Upper lobe of right lung (tissue), 1 donor: ENCODE data around the gene ZBTB39. TPM values are rescaled to one million over a fixed set of nuclear protein-coding genes. Genes with fewer than 3 reads are reported as not detected.

Source experiments
- ATAC-seq: fragments of 200-7000 bp; cut with Tn5 transposase; one replicate; pipeline ENCODE4 v1.9.1; 2020; ENCODE audit warnings: mild to moderate bottlenecking, moderate library complexity
- DNase-seq: peaks from one replicate; pipeline ENCODE4 v3.0.0-alpha.2; 2020
- H3K27ac ChIP-seq: fragments of 200-600 bp; one replicate; pipeline ENCODE4 v1.8.0; 2022
- H3K27me3 ChIP-seq: fragments of 200-600 bp; one replicate; pipeline ENCODE4 v1.8.0; 2022; ENCODE audit warnings: mild to moderate bottlenecking
- H3K36me3 ChIP-seq: fragments of 200-600 bp; one replicate; pipeline ENCODE4 v1.8.0; 2022
- H3K4me1 ChIP-seq: fragments of 200-600 bp; one replicate; pipeline ENCODE4 v1.8.0; 2022
- H3K4me3 ChIP-seq: fragments of 200-600 bp; one replicate; pipeline ENCODE4 v1.8.0; 2022; ENCODE audit warnings: mild to moderate bottlenecking
- H3K9me3 ChIP-seq: fragments of 200-600 bp; one replicate; pipeline ENCODE4 v1.8.0; 2022
- intact Hi-C: fragments of 100-400 bp; cut with DNase I; formaldehyde crosslinking; loops from one replicate; pipeline ENCODE4 v1.11.0; 2022
- total RNA-seq: library from RNA; stranded (reverse); fragmentation: NEBNext Ultra II Directional; extraction: Animal tissue kit (Norgen Biotek cat#: 25700); gene quantifications from one replicate; pipeline ENCODE4 v1.2.1, GENCODE V29; 2021
- TF ChIP-seq, protein P1 (sequence below): fragments of 200-600 bp; IDR thresholded peaks from one replicate; pipeline ENCODE4 v1.8.0; 2022; ENCODE audit warnings: antibody characterized with exemption
- donor health status: DM: no; HTN: yes; CAD: no; lungs with severe emphysema.

Gene ZBTB39
- total RNA-seq, 1 donor from 2014 or later, result 7.2 TPM

DNA sequence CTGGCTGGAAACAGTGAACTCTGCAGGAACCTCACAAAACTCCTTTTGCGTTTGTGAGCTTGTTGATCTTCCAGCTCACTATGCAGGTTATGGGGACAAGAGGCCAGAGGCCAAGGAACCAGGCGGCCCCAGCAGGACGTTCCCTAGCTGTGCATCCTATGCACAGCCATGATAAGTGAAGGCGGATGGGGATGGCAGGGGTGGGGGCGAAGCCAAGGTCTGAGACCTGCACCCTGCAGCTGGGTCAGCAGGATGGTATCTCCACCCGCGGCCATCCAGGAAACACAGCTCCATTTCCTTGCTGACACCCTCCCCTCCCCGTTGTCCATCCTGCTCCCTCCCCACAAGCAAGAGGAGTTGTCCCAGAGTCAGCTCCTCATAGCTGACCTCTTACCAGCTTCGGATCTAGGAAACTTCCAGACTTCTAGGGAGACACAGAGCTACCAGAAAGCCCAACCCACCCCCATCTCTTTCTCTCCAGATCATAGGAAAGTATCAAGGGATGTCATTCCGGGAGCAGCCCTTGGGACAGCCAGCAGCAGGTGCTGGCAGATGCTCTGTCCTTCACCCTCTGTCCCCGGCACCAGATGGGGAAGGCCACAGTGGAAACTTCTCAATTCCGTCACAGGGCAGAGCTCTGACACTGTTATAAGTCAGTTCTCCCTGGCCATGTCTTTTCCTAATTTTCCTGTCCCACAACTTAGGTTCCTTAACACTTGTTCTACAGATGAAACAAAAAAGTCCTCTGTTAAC, 9.4 kb downstream of the ZBTB39 start:
- ATAC-seq, result peak; percentile 12
- Histone ChIP-seq H3K27ac (no peak overlapping the region), H3K9me3 (no peaks in the 10 kb centered on the region), H3K4me1 (peaks cover 11% of the 10 kb centered on the region), H3K27me3 (no peaks in the 10 kb centered on the region), H3K4me3 (no peak overlapping the region), H3K36me3 (peaks cover 27% of the 10 kb centered on the region)
- no peak for DNase-seq
- TF ChIP-seq, protein P1, sequence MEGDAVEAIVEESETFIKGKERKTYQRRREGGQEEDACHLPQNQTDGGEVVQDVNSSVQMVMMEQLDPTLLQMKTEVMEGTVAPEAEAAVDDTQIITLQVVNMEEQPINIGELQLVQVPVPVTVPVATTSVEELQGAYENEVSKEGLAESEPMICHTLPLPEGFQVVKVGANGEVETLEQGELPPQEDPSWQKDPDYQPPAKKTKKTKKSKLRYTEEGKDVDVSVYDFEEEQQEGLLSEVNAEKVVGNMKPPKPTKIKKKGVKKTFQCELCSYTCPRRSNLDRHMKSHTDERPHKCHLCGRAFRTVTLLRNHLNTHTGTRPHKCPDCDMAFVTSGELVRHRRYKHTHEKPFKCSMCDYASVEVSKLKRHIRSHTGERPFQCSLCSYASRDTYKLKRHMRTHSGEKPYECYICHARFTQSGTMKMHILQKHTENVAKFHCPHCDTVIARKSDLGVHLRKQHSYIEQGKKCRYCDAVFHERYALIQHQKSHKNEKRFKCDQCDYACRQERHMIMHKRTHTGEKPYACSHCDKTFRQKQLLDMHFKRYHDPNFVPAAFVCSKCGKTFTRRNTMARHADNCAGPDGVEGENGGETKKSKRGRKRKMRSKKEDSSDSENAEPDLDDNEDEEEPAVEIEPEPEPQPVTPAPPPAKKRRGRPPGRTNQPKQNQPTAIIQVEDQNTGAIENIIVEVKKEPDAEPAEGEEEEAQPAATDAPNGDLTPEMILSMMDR, result no peak
- intact Hi-C loops, result no loop called here

DNA sequence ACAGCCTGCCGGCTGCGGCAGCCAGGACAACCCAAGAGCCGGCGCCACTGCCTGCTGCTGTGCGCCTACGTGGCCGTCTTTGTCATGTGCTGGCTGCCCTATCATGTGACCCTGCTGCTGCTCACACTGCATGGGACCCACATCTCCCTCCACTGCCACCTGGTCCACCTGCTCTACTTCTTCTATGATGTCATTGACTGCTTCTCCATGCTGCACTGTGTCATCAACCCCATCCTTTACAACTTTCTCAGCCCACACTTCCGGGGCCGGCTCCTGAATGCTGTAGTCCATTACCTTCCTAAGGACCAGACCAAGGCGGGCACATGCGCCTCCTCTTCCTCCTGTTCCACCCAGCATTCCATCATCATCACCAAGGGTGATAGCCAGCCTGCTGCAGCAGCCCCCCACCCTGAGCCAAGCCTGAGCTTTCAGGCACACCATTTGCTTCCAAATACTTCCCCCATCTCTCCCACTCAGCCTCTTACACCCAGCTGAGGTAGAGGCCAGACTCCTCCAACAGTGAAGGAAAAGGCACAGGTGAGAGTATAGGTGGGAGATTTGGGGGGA, 10.3 kb downstream of the ZBTB39 start:
- Histone ChIP-seq H3K4me1 (peaks cover 15% of the 10 kb centered on the region), H3K27ac (peak overlapping the region; percentile 24), H3K9me3 (no peaks in the 10 kb centered on the region), H3K36me3 (peaks cover 19% of the 10 kb centered on the region), H3K4me3 (no peak overlapping the region), H3K27me3 (no peaks in the 10 kb centered on the region)
- DNase-seq (no peak), ATAC-seq (no peak)
- intact Hi-C loops, result no loop called here
- TF ChIP-seq, protein P1, result no peak

DNA sequence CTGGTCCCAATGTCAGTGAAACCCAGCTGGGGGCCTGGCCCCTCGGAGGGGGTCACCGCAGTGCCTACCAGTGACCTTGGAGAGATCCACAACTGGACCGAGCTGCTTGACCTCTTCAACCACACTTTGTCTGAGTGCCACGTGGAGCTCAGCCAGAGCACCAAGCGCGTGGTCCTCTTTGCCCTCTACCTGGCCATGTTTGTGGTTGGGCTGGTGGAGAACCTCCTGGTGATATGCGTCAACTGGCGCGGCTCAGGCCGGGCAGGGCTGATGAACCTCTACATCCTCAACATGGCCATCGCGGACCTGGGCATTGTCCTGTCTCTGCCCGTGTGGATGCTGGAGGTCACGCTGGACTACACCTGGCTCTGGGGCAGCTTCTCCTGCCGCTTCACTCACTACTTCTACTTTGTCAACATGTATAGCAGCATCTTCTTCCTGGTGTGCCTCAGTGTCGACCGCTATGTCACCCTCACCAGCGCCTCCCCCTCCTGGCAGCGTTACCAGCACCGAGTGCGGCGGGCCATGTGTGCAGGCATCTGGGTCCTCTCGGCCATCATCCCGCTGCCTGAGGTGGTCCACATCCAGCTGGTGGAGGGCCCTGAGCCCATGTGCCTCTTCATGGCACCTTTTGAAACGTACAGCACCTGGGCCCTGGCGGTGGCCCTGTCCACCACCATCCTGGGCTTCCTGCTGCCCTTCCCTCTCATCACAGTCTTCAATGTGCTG, 11.0 kb downstream of the ZBTB39 start:
- ATAC-seq (no peak), DNase-seq (no peak)
- Histone ChIP-seq H3K27me3 (no peaks in the 10 kb centered on the region), H3K9me3 (no peaks in the 10 kb centered on the region), H3K36me3 (peaks cover 13% of the 10 kb centered on the region), H3K27ac (no peak overlapping the region), H3K4me3 (no peak overlapping the region), H3K4me1 (peaks cover 19% of the 10 kb centered on the region)
- intact Hi-C loops, result no loop called here
- TF ChIP-seq, protein P1, result no peak

DNA sequence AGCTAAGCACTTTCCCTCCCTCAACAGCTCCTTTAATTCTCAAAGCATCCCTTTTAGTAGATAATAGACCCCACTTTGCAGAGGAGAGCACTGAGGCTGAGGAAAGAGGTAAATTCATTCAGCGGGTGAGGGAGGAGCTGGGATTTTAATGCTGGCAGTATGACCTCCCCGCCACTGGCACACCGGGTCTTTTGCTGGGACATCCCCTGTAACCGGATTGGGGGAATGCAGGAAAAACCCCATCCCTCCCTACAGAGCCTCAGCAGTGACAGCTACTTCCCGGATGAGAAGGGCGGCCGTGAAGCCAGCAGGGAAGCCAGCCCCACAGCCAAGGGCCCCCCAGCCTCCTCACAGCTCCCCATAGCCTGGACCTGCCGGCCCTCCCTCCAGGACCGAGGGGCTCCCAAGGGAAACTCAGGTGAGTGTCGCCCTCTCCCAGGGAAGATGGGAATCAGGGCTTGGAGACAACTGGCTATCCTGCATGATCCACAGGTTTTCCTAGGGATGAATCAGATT, 12.1 kb downstream of the ZBTB39 start:
- no peak for DNase-seq
- H3K4me1 ChIP-seq, result peaks cover 17% of the 10 kb centered on the region
- no peaks in the 10 kb centered on the region for H3K9me3 ChIP-seq
- ATAC-seq, result no peak
- TF ChIP-seq, protein P1, result no peak
- H3K27ac ChIP-seq, result no peak overlapping the region
- no peak overlapping the region for H3K4me3 ChIP-seq
- H3K36me3 ChIP-seq, result peaks cover 11% of the 10 kb centered on the region
- intact Hi-C loops, result no loop called here
- H3K27me3 ChIP-seq, result no peaks in the 10 kb centered on the region

DNA sequence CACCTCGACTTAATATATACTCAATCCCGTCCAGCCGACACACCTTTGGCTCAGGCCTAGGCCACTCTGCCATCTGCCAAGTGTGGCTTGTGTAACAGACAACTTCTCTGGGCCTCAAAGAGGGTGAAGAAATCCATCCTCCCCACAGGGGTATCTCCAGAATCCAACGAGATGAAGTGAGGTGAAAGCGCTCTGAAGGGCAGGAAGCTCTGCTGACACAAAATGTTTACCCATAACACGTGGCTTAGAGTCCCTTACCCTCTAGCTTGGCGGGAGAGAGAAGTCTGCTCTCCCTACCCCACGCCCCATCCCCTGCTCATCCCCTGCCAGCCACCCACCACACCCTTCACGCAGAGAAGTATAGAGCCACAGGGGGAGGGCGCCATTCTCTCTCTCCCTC, 13.0 kb downstream of the ZBTB39 start:
- no peak overlapping the region for H3K4me3 ChIP-seq
- H3K9me3 ChIP-seq, result no peaks in the 10 kb centered on the region
- H3K27me3 ChIP-seq, result no peaks in the 10 kb centered on the region
- intact Hi-C loops, result no loop called here
- ATAC-seq (no peak), DNase-seq (no peak)
- no peak overlapping the region for H3K27ac ChIP-seq
- H3K4me1 ChIP-seq, result peaks cover 18% of the 10 kb centered on the region
- TF ChIP-seq, protein P1, result no peak
- H3K36me3 ChIP-seq, result peaks cover 10% of the 10 kb centered on the region
